Left lung (tissue), 10 donors: ENCODE data around the gene OSBPL8. TPM values are rescaled to one million over a fixed set of nuclear protein-coding genes. Genes with fewer than 3 reads are reported as not detected.
"Not testable (repeated sequence)": the region's sequence is repeated elsewhere in the genome, so short reads cannot be mapped to it uniquely, and the experiment has no call there.

Source experiments
- ATAC-seq: fragments of 200-7000 bp; cut with Tn5 transposase; one replicate; pipeline ENCODE4 v1.9.1; 2020; ENCODE audit warnings: moderate library complexity
- DNase-seq, 4 donors: peaks; one replicate each; pipeline ENCODE4 v3.0.0-alpha.2; 2013 to 2020
- H3K27ac ChIP-seq, 2 donors: fragments of 200-600 bp; sonication (generic) in 1 of 2; one replicate each; pipeline versions ENCODE4 v1.5.0 to v1.8.0; 2020 to 2021
- H3K27me3 ChIP-seq, 2 donors: fragments of 200-600 bp; sonication (generic) in 1 of 2; one replicate each; pipeline versions ENCODE4 v1.5.0 to v1.8.0; 2020 to 2021
- H3K36me3 ChIP-seq, 2 donors: fragments of 200-600 bp; sonication (generic) in 1 of 2; one replicate each; pipeline versions ENCODE4 v1.5.0 to v1.8.0; 2020 to 2021
- H3K4me1 ChIP-seq, 2 donors: fragments of 200-600 bp; one replicate each; pipeline ENCODE4 v1.8.0; 2021
- H3K4me3 ChIP-seq, 2 donors: fragments of 200-600 bp; sonication (generic) in 1 of 2; one replicate each; pipeline versions ENCODE4 v1.5.0 to v1.8.0; 2020 to 2021; ENCODE audit warnings: mild to moderate bottlenecking in 1 of 2
- H3K9me3 ChIP-seq, 2 donors: fragments of 200-600 bp; sonication (generic) in 1 of 2; one replicate each; pipeline versions ENCODE4 v1.5.0 to v1.8.0; 2020 to 2021
- CTCF ChIP-seq, 2 donors: fragments of 200-600 bp; sonication (generic) in 1 of 2; IDR thresholded peaks; one replicate each; pipeline versions ENCODE4 v1.5.0 to v1.8.0; 2021; ENCODE audit warnings: antibody characterized with exemption in 2 of 2
- intact Hi-C, 2 donors: fragments of 100-400 bp; cut with DNase I; formaldehyde crosslinking; loops; one replicate each; pipeline versions ENCODE4 v1.11.2 to v1.14.2; 2022
- polyA plus RNA-seq, 6 donors: library from polyadenylated mRNA; unstranded; fragments of 120-200 nt; gene quantifications; one replicate each; pipeline ENCODE4 v1.2.1, GENCODE V29; 2013; ENCODE audit not compliant: insufficient read length in 6 of 6
- total RNA-seq, 2 donors: library from RNA; stranded (reverse); fragmentation: NEBNext Ultra II Directional; extraction: Animal tissue kit (Norgen Biotek cat#: 25700); gene quantifications; one replicate each; pipeline ENCODE4 v1.2.1, GENCODE V29; 2021
- donor health status: DM: no; HTN: yes; CAD: no.
- donor health status: DM: no; HTN: no; CAD: no.

The OSBPL8 gene
- total and polyA plus RNA-seq, 8 donors: 53.9 to 100 (median 62.5) TPM

GRCh38 chr12:76506149-76506548, 53.4 kb downstream of the OSBPL8 start:
- DNase-seq (no peak), ATAC-seq (no peak)
- intact Hi-C loops: no loop called here
- no peaks in the 10 kb centered on the region for H3K27me3 ChIP-seq
- TF ChIP-seq CTCF (IDR thresholded peaks at IDR 0.05): no peak
- no peaks in the 10 kb centered on the region for H3K36me3 ChIP-seq
- peaks cover 0 to 8% of the 10 kb centered on the region in 2 donors for H3K4me1 ChIP-seq
- no peak overlapping the region for H3K4me3 ChIP-seq
- no peaks in the 10 kb centered on the region for H3K9me3 ChIP-seq
- no peak overlapping the region for H3K27ac ChIP-seq

- intact Hi-C loops: no loop called here
- peaks cover 0 to 8% of the 10 kb centered on the region in 2 donors for H3K4me1 ChIP-seq
- H3K27ac ChIP-seq: no peak overlapping the region
- no peak overlapping the region for H3K4me3 ChIP-seq
- no peaks in the 10 kb centered on the region for H3K27me3 ChIP-seq
- H3K9me3 ChIP-seq: no peaks in the 10 kb centered on the region
- no peak for TF ChIP-seq CTCF (IDR thresholded peaks at IDR 0.05)
- H3K36me3 ChIP-seq: no peaks in the 10 kb centered on the region
- ATAC-seq (no peak), DNase-seq (no peak)
Observed at GRCh38 chr12:76505050-76505449, 54.5 kb downstream of the OSBPL8 start.

GRCh38 chr12:76504606-76505005, 55.0 kb downstream of the OSBPL8 start:
- no peak overlapping the region for H3K4me3 ChIP-seq
- ATAC-seq (no peak), DNase-seq (no peak)
- H3K36me3 ChIP-seq: no peaks in the 10 kb centered on the region
- no peaks in the 10 kb centered on the region for H3K27me3 ChIP-seq
- no peak for TF ChIP-seq CTCF (IDR thresholded peaks at IDR 0.05)
- intact Hi-C loops: no loop called here
- H3K4me1 ChIP-seq: peaks cover 0 to 8% of the 10 kb centered on the region in 2 donors
- no peak overlapping the region for H3K27ac ChIP-seq
- no peaks in the 10 kb centered on the region for H3K9me3 ChIP-seq

- H3K27ac ChIP-seq: no peak overlapping the region
- no peaks in the 10 kb centered on the region for H3K27me3 ChIP-seq
- ATAC-seq: no peak
- TF ChIP-seq CTCF (IDR thresholded peaks at IDR 0.05): no peak
- peaks cover 0 to 8% of the 10 kb centered on the region in 2 donors for H3K4me1 ChIP-seq
- intact Hi-C loops: no loop called here
- H3K4me3 ChIP-seq: no peak overlapping the region
- no peaks in the 10 kb centered on the region for H3K9me3 ChIP-seq
- DNase-seq: no peak
- H3K36me3 ChIP-seq: no peaks in the 10 kb centered on the region
Observed at GRCh38 chr12:76503957-76504356, 55.6 kb downstream of the OSBPL8 start.

GRCh38 chr12:76501390-76501789, 58.2 kb downstream of the OSBPL8 start:
- Histone ChIP-seq H3K4me3 (no peak overlapping the region), H3K27ac (no peak overlapping the region), H3K36me3 (no peaks in the 10 kb centered on the region), H3K4me1 (peaks cover 0 to 8% of the 10 kb centered on the region in 2 donors), H3K9me3 (no peaks in the 10 kb centered on the region), H3K27me3 (no peaks in the 10 kb centered on the region)
- ATAC-seq (no peak), DNase-seq (no peak)
- no peak for TF ChIP-seq CTCF (IDR thresholded peaks at IDR 0.05)
- intact Hi-C loops: no loop called here

- H3K4me1 ChIP-seq, DNase-seq, H3K9me3 ChIP-seq, H3K36me3 ChIP-seq, H3K27ac ChIP-seq, ATAC-seq, intact Hi-C loops, H3K27me3 ChIP-seq, H3K4me3 ChIP-seq: not testable (repeated sequence)
Observed at GRCh38 chr12:76499136-76499535, 60.4 kb downstream of the OSBPL8 start.
